IPS-18c (cell line): ENCODE results near the gene NDUFA13.
A peak's percentile ranks its signal among the peaks of the same experiment; 100 is the strongest.

Experiments used
- H3K4me3 ChIP-seq: 2 replicates; pipeline ENCODE4 v1.7.0; 2013; ENCODE audit warnings: low read depth, mild to moderate bottlenecking, low read length, moderate library complexity; ENCODE audit not compliant: insufficient read depth
- H3K9me3 ChIP-seq: one replicate; pipeline ENCODE4 v1.6.1; 2013; ENCODE audit warnings: mild to moderate bottlenecking, low read length, moderate library complexity; ENCODE audit not compliant: control insufficient read depth, insufficient read depth

Gene NDUFA13

DNA sequence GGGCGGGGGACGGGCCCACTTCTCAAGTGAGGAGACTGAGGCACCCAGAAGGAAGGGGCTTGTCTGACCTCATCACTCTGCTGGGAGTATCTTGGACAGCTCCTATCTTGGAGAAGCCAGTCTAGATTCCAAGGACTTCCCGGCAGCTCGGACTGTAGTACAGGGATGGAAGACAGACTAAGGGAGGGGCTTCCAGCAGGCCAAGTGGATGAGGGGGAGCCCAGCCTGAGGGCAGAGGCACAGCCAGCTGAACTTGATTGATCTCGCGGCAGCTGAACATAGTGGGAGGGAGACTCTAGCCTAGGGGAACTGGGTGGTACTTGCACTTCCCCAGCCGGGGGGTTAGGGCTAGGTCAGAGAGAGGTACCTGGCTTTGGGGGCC lies 22.8 kb downstream of the NDUFA13 start:
- Histone ChIP-seq H3K9me3 (peaks cover 2% of the 10 kb centered on the region), H3K4me3 (peak overlapping the region; percentile 56; the same call in 1 of the 2 replicates)

DNA sequence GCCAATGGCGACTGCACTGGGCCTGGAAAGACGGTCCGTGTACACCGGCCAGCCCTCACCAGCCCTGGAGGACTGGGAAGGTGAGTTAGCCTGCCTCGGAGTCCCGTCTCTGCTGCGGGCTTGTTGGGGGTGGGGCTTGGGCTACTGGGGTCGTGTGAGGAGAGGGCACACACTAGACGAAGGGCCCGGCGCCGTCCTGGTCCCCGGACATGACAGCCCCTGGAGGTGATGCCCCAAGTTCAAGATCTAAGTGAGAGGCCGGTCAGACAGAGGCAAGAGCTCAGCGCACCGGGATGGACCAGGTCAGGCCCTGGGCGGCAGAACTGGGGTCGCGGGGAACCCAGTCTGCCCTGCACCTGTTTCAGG lies 23.7 kb downstream of the NDUFA13 start:
- Histone ChIP-seq H3K9me3 (peaks cover 2% of the 10 kb centered on the region), H3K4me3 (no peak overlapping the region)

DNA sequence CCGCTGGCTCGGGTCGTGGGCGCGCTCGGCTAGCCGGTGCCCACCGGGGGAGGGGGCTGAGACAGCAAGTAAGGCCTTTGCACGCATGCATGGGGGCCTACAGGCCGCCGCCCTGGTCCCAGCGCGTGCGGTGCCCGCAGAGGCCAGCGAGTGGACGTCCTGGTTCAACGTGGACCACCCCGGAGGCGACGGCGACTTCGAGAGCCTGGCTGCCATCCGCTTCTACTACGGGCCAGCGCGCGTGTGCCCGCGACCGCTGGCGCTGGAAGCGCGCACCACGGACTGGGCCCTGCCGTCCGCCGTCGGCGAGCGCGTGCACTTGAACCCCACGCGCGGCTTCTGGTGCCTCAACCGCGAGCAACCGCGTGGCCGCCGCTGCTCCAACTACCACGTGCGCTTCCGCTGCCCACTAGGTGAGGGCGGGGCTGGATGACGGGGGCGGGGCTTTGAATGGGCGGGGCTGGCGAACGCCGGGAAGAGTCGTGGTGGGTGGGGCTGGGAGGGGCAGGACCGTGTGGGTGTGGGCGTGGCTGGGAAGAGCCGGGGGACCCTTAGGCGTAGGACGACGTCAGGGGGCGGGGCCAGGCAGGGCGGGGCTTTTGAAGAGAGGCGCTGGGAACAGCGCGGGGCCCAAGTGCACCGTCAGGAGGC lies 24.2 kb downstream of the NDUFA13 start:
- Histone ChIP-seq H3K9me3 (peaks cover 2% of the 10 kb centered on the region), H3K4me3 (no peak overlapping the region; the same call in 1 of the 2 replicates)

DNA sequence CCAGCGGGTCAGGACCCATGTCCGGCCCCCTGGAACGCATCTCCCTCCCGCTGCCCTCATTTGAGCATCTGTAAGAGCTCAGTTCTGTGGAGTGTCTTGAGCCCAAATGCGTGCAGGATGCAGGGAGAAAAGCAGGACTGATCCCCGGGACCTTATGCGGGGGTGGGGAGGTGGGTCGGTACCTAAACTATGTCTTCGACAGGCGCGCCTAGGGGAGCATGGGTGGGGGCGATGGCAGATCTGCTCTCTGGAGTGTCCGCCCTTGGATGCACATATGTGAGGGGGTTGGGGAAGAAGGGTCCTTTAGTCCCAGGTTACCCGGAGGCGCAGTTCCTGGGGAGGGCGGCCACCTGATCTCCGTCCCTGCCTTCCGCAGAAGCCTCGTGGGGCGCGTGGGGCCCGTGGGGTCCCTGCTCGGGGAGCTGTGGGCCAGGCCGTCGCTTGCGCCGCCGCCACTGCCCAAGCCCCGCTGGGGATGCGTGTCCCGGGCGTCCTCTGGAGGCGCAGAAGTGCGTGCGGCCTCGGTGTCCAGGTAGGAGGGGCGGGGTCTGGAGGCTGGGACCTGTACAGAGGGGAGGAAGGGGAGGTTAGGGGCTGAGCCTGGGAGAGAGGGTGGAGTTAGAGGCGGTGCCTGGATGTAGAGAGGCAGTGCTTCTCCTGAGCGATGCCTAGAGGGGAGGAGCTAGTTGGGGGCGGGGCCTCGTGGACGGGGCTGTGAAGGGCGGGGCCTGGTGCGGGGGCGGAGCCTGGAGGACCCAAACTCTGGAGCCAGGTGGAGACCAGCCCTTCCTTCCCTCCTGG lies 24.9 kb downstream of the NDUFA13 start:
- Histone ChIP-seq H3K4me3 (peak overlapping the region; percentile 2; the same call in 1 of the 2 replicates), H3K9me3 (peaks cover 2% of the 10 kb centered on the region)

DNA sequence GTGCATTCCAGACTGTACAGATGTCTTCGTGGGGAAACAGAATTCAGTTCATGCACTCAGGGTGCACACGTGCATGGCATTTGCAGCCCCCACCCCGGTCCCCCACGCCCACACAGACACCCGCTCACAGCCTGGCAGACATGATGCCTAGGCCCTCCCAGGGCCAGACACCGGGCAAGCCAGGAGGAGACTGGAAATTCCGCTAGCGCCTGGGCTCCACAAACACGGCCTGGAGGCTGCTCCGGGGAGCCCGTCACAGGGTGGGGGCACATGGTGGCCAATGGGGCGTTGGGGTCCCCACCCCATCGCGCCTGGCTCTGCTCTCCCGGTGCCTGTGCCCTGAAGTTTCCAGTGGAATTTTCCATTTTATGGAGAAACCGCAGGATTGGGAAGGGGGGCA lies 25.6 kb downstream of the NDUFA13 start:
- peaks cover 2% of the 10 kb centered on the region for H3K9me3 ChIP-seq

DNA sequence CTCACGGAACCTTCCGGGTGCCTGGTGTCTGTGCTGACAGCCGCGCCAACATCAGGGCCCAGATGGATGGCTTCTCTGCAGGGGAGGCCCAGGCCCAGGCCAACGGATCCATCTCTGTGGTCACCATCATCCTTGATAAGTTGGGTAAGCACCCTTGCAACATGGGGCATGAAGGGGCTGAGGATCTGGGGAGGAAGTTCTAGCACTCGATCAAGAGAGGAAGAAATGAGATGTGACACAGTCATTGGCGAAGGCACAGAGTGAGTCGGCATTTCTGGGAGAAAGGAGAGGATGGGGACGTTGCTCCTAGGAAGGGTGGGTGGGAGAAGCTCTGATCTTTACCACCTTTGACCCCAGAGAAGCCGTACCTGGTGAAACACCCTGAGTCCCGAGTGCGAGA lies 26.5 kb downstream of the NDUFA13 start:
- Histone ChIP-seq H3K4me3 (no peak overlapping the region), H3K9me3 (peaks cover 2% of the 10 kb centered on the region)

More for the DNA sequence above, 25.6 kb downstream of the NDUFA13 start:
- no peak overlapping the region for H3K4me3 ChIP-seq

DNA sequence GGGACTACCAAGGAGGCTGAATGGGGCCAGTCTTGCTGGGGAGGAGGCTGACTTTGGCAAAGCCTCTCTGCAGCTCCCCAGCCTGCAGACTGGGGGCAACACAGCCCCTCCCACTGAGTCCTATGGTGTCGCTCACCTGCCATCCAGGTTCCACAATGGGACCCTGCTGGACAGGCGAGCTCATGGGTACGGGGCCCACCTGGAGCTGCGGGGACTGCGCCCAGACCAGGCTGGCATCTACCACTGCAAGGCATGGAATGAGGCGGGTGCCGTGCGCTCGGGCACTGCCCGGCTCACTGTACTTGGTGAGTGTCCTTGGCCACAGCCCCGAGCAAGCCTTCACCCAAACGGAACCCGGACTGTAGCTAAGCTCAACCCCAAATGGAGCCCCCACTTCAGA lies 27.1 kb downstream of the NDUFA13 start:
- peaks cover 2% of the 10 kb centered on the region for H3K9me3 ChIP-seq
- no peak overlapping the region for H3K4me3 ChIP-seq

DNA sequence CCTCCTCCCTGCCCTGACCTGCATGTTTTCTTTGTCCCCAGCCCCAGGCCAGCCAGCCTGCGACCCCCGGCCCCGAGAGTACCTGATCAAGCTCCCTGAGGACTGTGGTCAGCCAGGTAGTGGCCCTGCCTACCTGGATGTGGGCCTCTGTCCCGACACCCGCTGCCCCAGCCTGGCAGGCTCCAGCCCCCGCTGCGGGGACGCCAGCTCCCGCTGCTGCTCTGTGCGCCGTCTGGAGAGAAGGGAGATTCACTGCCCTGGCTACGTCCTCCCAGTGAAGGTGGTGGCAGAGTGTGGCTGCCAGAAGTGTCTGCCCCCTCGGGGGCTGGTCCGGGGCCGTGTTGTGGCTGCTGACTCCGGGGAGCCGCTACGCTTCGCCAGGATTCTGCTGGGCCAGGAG lies 27.6 kb downstream of the NDUFA13 start:
- H3K4me3 ChIP-seq = no peak overlapping the region
- H3K9me3 ChIP-seq = peaks cover 2% of the 10 kb centered on the region

DNA sequence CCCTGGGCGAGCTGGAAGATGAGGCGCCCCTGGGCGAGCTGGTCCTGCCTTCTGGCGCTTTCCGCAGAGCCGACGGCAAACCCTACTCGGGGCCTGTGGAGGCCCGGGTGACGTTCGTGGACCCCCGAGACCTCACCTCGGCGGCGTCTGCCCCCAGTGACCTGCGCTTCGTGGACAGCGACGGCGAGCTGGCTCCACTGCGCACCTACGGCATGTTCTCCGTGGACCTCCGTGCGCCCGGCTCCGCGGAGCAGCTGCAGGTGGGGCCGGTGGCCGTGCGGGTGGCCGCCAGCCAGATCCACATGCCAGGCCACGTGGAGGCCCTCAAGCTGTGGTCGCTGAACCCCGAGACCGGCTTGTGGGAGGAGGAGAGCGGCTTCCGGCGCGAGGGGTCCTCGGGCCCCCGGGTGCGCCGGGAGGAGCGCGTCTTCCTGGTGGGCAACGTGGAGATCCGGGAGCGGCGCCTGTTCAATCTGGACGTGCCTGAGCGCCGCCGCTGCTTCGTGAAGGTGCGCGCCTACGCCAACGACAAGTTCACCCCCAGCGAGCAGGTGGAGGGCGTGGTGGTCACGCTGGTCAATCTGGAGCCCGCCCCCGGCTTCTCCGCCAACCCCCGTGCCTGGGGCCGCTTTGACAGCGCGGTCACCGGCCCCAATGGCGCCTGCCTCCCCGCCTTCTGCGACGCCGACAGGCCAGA lies 28.4 kb downstream of the NDUFA13 start:
- Histone ChIP-seq H3K4me3 (no peak overlapping the region), H3K9me3 (peaks cover 2% of the 10 kb centered on the region)

DNA sequence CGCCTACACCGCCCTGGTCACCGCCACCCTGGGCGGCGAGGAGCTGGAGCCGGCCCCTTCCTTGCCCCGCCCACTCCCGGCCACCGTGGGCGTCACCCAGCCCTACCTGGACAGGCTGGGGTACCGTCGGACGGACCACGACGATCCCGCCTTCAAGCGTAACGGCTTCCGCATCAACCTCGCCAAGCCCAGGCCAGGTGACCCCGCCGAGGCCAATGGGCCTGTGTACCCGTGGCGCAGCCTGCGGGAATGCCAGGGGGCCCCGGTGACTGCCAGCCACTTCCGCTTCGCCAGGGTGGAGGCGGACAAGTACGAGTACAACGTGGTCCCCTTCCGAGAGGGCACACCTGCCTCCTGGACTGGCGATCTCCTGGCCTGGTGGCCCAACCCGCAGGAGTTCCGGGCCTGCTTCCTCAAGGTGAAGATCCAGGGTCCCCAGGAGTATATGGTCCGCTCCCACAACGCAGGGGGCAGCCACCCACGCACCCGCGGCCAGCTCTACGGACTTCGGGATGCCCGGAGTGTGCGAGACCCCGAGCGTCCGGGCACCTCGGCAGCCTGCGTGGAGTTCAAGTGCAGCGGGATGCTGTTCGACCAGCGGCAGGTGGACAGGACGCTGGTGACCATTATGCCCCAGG lies 29.0 kb downstream of the NDUFA13 start:
- no peak overlapping the region for H3K4me3 ChIP-seq
- peaks cover 2% of the 10 kb centered on the region for H3K9me3 ChIP-seq

DNA sequence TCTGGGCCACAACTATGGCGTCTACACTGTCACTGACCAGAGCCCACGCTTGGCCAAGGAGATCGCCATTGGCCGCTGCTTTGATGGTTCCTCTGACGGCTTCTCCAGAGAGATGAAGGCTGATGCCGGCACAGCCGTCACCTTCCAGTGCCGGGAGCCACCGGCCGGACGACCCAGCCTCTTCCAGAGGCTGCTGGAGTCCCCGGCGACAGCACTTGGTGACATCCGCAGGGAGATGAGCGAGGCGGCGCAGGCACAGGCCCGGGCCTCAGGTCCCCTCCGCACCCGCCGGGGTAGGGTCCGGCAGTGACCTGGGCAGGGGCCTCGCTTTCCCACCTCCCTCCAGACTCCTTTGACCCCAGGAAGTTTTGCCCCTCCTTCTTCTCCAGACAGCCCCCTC lies 29.7 kb downstream of the NDUFA13 start:
- Histone ChIP-seq H3K4me3 (no peak overlapping the region), H3K9me3 (no peaks in the 10 kb centered on the region)

DNA sequence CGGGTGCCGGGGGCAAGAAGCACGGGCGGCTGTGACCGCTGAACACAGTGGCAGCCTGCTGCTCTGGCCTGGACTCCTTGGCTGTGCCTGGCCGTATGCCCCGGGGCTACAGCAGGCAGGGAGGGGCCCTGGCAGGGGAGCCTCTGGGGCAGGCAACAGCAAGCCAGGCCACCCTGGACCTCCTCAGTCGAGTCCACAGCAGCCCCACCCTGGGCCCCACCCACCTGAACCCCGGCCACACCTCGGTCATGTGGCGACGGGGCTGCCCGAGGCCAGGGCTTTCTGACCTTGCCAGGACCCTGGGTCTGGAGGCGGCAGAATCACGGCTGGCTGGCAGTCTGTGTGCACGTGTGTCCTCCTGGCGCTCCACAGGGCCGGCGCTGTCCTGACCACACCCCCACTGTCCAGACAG lies 30.7 kb downstream of the NDUFA13 start:
- Histone ChIP-seq H3K4me3 (no peak overlapping the region), H3K9me3 (no peaks in the 10 kb centered on the region)

DNA sequence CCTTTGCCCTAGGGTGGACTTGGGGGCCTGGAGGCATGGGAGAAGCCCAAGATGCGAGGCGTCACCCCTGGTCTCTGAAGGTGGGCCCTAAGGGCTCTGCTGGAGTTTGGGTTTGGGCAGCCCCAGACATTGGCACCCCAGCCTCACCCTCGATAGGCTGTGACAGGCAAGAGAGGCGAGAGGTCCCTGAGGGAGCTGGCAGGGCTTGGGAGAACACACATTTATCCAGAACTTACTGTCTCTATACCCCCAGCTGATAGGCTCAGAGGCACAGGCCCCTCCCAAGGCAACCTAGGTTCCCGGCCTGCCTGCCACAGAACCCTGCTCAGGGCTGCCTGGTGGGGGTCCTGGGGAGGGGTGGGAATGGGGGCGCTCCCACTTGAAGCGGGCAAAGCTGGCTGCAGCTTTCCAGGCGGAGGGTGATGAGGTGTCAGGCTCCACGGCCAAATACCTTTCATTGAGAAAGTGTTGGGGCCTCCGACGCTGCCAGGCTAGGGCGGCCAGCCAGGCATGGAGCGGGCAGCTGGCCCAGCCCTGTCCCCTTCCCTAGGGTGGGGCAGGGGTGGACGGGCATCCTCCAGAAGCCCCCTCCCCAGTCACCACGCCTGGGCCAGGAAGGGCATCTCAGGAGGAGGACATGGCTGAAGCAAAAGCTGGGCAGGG lies 31.8 kb downstream of the NDUFA13 start:
- no peaks in the 10 kb centered on the region for H3K9me3 ChIP-seq

DNA sequence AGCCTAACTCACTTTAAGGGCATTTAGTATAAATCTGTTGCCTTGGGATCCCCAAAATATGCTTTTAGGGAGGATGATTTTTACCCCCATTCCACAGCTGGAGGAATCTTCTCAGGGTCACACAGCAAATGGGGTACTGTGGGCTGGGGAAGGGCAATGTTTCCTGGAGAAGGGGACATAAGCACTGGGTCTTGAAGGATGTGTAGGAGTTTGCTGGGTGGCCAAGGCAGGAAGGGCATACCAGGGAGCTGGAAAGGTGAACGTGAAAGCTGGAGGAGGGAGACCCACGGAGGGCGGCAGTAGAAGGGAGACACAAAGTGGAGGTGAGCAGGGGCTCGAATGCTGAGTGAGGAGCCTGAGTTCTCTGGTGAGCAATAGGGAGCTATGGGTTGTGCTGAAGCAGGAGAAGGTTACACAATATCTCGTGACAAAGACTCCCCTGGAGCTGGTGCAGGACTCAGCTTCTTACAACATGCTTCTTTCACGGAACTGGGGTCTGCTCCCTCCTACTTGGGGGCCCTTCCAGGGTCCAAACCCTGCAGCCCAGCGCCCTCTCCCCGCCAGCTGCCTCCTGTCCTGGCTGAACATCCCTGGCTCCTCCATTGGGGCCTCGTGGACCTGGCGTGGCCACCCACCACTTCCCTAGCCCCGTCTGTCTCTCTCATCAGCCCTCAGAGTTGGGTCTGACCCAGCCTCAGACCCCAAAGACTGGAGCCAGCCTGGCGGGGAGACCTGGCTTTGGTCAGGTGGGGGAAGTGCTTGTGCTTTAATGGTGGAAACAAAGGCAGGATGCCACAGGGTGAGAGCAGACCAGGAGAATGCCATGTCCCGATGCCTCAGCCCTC lies 33.1 kb downstream of the NDUFA13 start:
- Histone ChIP-seq H3K4me3 (no peak overlapping the region), H3K9me3 (no peaks in the 10 kb centered on the region)

More for the DNA sequence above, 31.8 kb downstream of the NDUFA13 start:
- no peak overlapping the region for H3K4me3 ChIP-seq

DNA sequence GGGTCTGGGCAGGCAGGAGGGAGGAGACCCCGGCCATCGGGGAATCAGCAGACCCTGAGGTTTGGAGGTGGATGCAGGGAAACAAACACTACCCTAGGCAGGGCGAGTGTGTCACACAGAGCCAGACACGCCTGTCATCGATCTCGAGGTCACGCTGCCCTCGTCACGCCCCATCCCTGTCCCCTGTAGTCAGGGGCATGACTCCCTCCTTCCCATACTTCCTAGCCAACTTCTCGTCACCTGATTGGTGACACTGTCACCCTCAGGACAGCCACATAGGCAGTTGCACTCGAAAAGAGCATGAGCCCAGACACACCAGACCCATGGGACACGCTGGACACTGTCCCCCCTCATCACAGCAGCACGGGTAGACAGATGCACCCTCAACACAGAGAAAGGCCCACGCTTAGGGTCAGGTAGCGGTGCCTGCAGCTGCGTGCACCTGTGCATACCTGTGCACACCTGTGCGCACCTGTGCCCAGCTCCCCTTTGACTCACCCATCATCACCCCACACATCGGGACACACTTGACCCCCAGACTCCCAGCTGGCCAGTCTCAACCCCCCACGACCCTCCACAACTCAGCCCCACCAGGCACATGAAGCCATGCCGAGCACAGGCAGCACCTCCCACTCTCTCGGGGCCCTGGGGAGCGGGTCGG lies 33.9 kb downstream of the NDUFA13 start:
- H3K9me3 ChIP-seq = no peaks in the 10 kb centered on the region

DNA sequence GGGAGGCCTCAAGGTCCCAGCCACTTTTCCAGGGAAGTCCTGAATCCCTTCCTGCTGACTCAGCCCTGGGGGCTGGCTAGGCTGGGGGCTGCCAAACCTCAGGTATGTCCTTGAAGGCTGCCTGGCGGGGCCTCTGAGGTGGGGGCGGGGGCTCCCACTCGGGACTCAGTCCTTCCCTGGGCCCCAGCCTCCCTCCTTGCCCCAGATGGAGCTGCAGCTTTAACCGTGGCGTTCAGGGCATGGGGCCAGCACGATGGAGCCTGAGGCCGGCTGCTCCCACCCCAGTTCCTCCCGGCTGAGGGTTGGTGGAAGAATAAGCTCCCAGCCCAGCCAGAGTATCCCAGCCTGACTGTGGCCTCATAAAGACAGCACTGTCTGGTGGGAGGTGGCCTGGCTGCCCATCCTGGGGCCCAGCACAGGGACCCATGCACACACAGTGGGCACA lies 34.5 kb downstream of the NDUFA13 start:
- H3K9me3 ChIP-seq = no peaks in the 10 kb centered on the region
- no peak overlapping the region for H3K4me3 ChIP-seq

More for the DNA sequence above, 33.9 kb downstream of the NDUFA13 start:
- H3K4me3 ChIP-seq = no peak overlapping the region
